Fibroblast of lung (primary cell): ENCODE measurements around the gene NR2C1. TPM values are rescaled to one million over a fixed set of nuclear protein-coding genes. Genes with fewer than 3 reads are reported as not detected.
A peak's percentile ranks its signal among the peaks of the same experiment; 100 is the strongest.

ENCODE experiments used
- DNase-seq, 2 donors: peaks; one replicate each; pipeline versions ENCODE4 v3.0.0 to v3.0.0-alpha.2; 2010; ENCODE audit warnings: low read depth in 2 of 2
- H2AFZ ChIP-seq: 2 replicates; pipeline ENCODE4 v1.5.1; 2012; ENCODE audit warnings: low read length, control low read depth, inconsistent platforms
- H3K27ac ChIP-seq: 2 replicates; pipeline ENCODE4 v1.5.1; 2011; ENCODE audit warnings: low read length, control low read depth; ENCODE audit not compliant: insufficient read depth
- H3K27me3 ChIP-seq: 2 replicates; pipeline ENCODE4 v1.5.1; 2011; ENCODE audit warnings: mild to moderate bottlenecking, low read length; ENCODE audit not compliant: control insufficient read depth, insufficient read depth
- H3K36me3 ChIP-seq: 2 replicates; pipeline ENCODE4 v1.5.1; 2011; ENCODE audit warnings: low read length; ENCODE audit not compliant: control insufficient read depth, insufficient read depth
- H3K4me1 ChIP-seq: 2 replicates; pipeline ENCODE4 v1.5.1; 2011; ENCODE audit warnings: low read length; ENCODE audit not compliant: control insufficient read depth, insufficient read depth; ENCODE audit errors: extremely low read depth
- H3K4me2 ChIP-seq: 2 replicates; pipeline ENCODE4 v1.5.1; 2011; ENCODE audit warnings: low read length, control low read depth; ENCODE audit not compliant: insufficient read depth; ENCODE audit errors: extremely low read depth
- H3K4me3 ChIP-seq, 4 experiments: fragments of 200-600 bp in 1 of 4; sonication (generic) in 1 of 4; replicated peaks in 1 of 4; 2 replicates each; pipeline ENCODE4 v1.5.1; 2011 to 2016; ENCODE audit warnings: low read length in 4 of 4, low read depth in 3 of 4, mild to moderate bottlenecking in 3 of 4, control low read depth in 2 of 4, inconsistent platforms in 1 of 4, mixed read lengths in 1 of 4; ENCODE audit not compliant: insufficient read depth in 1 of 4; ENCODE audit errors: control extremely low read depth in 1 of 4
- H3K79me2 ChIP-seq: 2 replicates; pipeline ENCODE4 v1.5.1; 2012; ENCODE audit warnings: mild to moderate bottlenecking, low read length, inconsistent platforms; ENCODE audit not compliant: control insufficient read depth, insufficient read depth
- H3K9ac ChIP-seq: 2 replicates; pipeline ENCODE4 v1.5.1; 2011; ENCODE audit warnings: mild to moderate bottlenecking, low read length, control low read depth; ENCODE audit not compliant: insufficient read depth
- H3K9me3 ChIP-seq: 2 replicates; pipeline ENCODE4 v1.5.1; 2012; ENCODE audit warnings: low read depth, low read length; ENCODE audit not compliant: control insufficient read depth, insufficient read depth
- H4K20me1 ChIP-seq: 2 replicates; pipeline ENCODE4 v1.5.1; 2011; ENCODE audit warnings: low read length; ENCODE audit not compliant: control insufficient read depth, insufficient read depth; ENCODE audit errors: extremely low read depth
- CTCF ChIP-seq, 2 donors: IDR thresholded peaks in 1 of 2; conservative IDR thresholded peaks in 1 of 2; 1 replicate in 1 of 2; 2 replicates in 1 of 2; pipeline ENCODE4 v1.5.1; 2011 to 2012; ENCODE audit warnings: low read length in 2 of 2, control low read depth in 1 of 2, inconsistent platforms in 1 of 2, low read depth in 1 of 2, mild to moderate bottlenecking in 1 of 2
- EZH2 ChIP-seq: IDR thresholded peaks from 2 replicates; pipeline ENCODE4 v1.5.1; 2012; ENCODE audit warnings: low read length, control low read depth, mild to moderate bottlenecking; ENCODE audit errors: missing control alignments
- polyA plus RNA-seq, 2 donors: library from polyadenylated mRNA; depleted of rRNA in 1 of 2; stranded (reverse) in 1 of 2; unstranded in 1 of 2; fragments of >200 nt; gene quantifications; 2 replicates each; pipeline ENCODE4 v1.2.1, GENCODE V29; 2011 to 2012; ENCODE audit warnings: missing spikeins in 1 of 2
- total RNA-seq: library from RNA; depleted of rRNA; stranded (reverse); fragments of >200 nt; gene quantifications from 2 replicates; pipeline ENCODE4 v1.2.1, GENCODE V29; 2014

NR2C1 gene
- total and polyA plus RNA-seq, 2 donors (not counting 1 experiment from before 2014, with no cell fraction given) = 25.6 to 27.0 TPM

DNA sequence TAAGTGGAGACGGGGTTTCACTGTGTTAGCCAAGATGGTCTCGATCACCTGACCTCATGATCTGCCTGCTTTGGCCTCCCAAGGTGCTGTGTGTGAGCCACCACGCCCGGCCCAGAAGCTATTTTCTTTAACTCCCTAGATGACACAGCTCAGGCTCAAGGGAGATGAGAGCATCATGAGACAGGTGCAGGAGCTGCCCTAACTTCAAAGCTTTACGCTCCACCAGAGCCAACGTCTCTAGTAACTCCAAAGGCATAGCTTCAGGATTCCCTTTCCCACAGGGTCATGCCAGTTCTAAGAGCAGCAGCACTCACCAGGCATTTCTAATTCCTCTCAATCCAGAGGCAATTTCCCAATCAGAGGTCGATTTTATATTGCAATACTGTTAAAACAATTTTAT lies 91.0 kb downstream of the NR2C1 start:
- Histone ChIP-seq H3K27me3 (no peaks in the 10 kb centered on the region), H3K4me1 (peaks cover 14% of the 10 kb centered on the region), H3K4me3 (no peak overlapping the region), H3K9ac (no peak overlapping the region), H2AFZ (no peak overlapping the region), H3K27ac (no peak overlapping the region), H3K9me3 (no peaks in the 10 kb centered on the region), H3K79me2 (no peaks in the 10 kb centered on the region), H3K36me3 (no peaks in the 10 kb centered on the region), H4K20me1 (no peaks in the 10 kb centered on the region), H3K4me2 (no peak overlapping the region)
- TF ChIP-seq EZH2 (no peak), CTCF (conservative IDR thresholded peaks at IDR 0.05 in 1 of 2, IDR thresholded peaks at IDR 0.05 in 1 of 2; ENCODE audit: low read depth in 1 of 2, low read length in 2 of 2) (no peak)
- peak in 1 of 2 donors; percentile 45 for DNase-seq

DNA sequence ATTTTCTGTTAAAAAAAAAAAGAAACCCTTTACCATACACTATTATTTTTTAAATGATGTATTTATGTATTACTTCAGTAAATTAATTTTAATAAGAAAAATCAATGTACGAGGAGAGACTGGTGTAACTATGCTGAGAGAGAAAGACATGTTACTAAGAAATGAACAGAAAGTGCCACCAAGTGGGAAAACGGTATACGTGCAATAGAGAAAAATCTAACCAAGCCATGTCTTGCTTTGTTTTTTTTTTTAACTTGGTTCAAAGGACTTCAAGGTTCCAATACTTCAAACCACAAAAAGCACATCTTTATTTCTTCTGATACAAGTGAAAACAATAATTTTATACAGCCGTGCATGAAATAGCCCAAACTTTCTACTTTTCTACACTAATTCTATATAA lies 92.8 kb downstream of the NR2C1 start:
- Histone ChIP-seq H3K4me1 (peaks cover 14% of the 10 kb centered on the region), H4K20me1 (no peaks in the 10 kb centered on the region), H3K79me2 (no peaks in the 10 kb centered on the region), H3K27me3 (no peaks in the 10 kb centered on the region), H3K4me3 (no peak overlapping the region), H3K9ac (no peak overlapping the region), H2AFZ (no peak overlapping the region), H3K36me3 (no peaks in the 10 kb centered on the region), H3K4me2 (no peak overlapping the region), H3K9me3 (no peaks in the 10 kb centered on the region), H3K27ac (no peak overlapping the region)
- DNase-seq = peak; percentile 22 to 60
- no peak for TF ChIP-seq EZH2
- TF ChIP-seq CTCF (conservative IDR thresholded peaks at IDR 0.05 in 1 of 2, IDR thresholded peaks at IDR 0.05 in 1 of 2; ENCODE audit: low read depth in 1 of 2, low read length in 2 of 2) = peak in 1 of 2 donors; percentile 41

DNA sequence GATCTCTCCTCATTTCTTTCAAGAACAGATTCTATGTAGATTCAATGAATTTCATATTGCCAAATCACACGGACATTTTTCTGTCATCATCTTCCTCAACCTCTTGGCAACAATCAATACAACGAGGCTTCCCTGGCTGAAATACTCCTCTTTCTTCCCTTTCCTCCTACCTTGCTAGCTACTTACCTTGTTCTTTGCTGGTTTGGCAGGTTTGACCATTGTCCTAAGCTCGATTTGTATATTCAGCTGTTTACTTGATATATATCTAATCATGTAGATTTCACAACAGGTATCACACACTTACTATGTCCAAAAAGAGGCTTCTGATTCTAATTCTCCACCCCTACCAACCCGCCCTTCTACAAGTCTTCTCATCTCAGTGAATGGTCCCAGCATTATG lies 93.5 kb downstream of the NR2C1 start:
- Histone ChIP-seq H3K27me3 (no peaks in the 10 kb centered on the region), H3K9ac (no peak overlapping the region), H3K4me1 (peaks cover 14% of the 10 kb centered on the region), H3K79me2 (no peaks in the 10 kb centered on the region), H3K27ac (no peak overlapping the region), H3K9me3 (no peaks in the 10 kb centered on the region), H3K4me3 (no peak overlapping the region), H2AFZ (no peak overlapping the region), H3K4me2 (no peak overlapping the region), H3K36me3 (no peaks in the 10 kb centered on the region), H4K20me1 (no peaks in the 10 kb centered on the region)
- DNase-seq = no peak
- TF ChIP-seq CTCF (conservative IDR thresholded peaks at IDR 0.05 in 1 of 2, IDR thresholded peaks at IDR 0.05 in 1 of 2; ENCODE audit: low read depth in 1 of 2, low read length in 2 of 2) = no peak
- TF ChIP-seq EZH2 = no peak
